Right forelimb (tissue), 1 donor: ENCODE data around the gene RB1.

Source experiments
- DNase-seq: peaks from one replicate; pipeline ENCODE4 v3.0.0-alpha.2; 2018

Gene RB1

DNA sequence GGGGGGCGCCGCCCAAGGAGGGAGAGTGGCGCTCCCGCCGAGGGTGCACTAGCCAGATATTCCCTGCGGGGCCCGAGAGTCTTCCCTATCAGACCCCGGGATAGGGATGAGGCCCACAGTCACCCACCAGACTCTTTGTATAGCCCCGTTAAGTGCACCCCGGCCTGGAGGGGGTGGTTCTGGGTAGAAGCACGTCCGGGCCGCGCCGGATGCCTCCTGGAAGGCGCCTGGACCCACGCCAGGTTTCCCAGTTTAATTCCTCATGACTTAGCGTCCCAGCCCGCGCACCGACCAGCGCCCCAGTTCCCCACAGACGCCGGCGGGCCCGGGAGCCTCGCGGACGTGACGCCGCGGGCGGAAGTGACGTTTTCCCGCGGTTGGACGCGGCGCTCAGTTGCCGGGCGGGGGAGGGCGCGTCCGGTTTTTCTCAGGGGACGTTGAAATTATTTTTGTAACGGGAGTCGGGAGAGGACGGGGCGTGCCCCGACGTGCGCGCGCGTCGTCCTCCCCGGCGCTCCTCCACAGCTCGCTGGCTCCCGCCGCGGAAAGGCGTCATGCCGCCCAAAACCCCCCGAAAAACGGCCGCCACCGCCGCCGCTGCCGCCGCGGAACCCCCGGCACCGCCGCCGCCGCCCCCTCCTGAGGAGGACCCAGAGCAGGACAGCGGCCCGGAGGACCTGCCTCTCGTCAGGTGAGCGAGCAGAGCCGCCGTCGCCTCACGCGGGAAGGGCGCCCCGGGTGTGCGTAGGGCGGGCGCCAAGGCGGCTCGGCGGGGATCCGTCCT lies at the start of gene RB1:
Gene RB1, plus strand, starts transcription at position 393 of the 784 bp plus-strand sequence. Its CDS starts 162 bp downstream, at position 555.
- peak; percentile 94 for DNase-seq

DNA sequence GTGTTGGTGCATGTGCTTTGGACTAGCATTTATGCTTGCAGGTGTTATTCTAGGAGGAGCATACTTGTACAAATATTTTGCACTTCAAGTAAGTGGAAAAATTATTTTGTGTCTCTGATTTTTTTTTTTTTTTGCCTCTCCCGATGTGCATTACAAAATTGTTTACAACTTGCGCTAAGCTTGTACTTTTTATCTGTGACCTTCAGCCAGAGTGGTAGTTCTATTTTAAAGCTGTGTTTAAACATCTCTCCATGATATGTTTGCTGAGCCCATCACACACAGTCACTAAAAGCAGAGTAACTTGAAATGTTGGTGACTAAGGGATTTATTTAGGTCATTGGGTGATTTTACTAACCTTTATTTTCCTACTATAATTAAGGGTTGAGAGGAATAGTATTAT lies 49.7 kb upstream of the RB1 start:
- no peak for DNase-seq

DNA sequence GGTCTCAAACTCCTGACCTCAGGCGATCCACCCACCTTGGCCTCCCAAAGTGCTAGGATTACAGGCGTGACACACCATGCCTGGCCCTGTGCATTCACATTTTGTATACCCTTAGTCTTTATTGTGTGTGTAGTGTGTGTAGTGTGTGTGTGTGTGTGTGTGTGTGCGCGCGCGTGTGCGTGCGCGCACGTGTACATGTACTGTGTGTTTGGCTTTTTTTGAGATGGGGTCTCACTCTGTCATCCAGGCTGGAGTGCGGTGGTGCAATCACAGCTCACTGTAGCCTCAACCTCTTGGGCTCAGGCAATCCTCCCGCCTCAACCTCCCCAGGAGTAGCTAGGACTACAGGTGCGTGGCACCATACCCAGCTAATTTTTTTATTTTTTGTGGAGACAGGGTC lies 48.5 kb upstream of the RB1 start:
- no peak for DNase-seq

DNA sequence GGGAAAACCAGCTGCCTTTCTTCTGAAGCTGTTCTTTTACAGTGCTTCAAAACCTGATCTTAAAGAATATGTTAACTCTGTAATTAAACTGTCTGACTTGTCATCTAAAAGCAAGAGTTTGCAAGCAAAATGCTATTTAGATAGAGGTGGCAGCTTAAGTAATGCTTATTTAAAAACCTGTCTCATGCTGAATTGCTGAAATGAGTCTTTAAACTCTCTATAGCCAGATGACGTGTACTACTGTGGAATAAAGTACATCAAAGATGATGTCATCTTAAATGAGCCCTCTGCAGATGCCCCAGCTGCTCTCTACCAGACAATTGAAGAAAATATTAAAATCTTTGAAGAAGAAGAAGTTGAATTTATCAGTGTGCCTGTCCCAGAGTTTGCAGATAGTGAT lies 47.6 kb upstream of the RB1 start:
- DNase-seq = no peak

DNA sequence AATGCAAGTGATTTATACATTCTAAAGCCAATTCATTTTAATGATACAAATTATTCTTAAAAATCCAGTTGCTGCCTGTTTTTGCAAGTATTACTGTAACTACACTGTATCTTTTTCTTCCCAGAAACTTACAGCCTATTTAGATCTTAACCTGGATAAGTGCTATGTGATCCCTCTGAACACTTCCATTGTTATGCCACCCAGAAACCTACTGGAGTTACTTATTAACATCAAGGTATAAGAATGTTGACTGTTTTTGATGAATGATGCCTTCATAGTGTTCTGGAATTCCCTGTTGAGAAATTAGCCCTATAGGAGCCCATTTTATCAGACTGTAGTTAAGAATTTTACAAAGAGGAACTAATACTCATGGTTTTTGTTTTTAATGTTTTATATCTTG lies 45.5 kb upstream of the RB1 start:
- DNase-seq = no peak

DNA sequence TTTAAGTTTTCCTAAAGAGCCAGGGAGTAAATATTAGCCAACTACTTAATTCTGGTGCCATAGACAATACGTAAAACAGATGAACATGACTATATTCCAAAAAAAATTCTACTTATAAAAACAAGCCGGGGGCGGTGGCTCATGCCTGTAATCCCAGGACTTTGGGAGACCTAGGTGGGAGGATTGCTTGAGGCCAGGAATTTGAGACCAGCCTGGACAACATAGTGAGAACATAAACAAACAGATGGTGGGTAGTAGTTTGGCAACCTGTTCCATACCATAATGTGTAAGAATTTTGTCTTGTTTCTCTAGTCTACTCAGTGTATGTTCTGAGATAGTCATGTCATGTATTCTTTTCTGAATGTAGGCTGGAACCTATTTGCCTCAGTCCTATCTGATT lies 45.1 kb upstream of the RB1 start:
- DNase-seq = no peak

DNA sequence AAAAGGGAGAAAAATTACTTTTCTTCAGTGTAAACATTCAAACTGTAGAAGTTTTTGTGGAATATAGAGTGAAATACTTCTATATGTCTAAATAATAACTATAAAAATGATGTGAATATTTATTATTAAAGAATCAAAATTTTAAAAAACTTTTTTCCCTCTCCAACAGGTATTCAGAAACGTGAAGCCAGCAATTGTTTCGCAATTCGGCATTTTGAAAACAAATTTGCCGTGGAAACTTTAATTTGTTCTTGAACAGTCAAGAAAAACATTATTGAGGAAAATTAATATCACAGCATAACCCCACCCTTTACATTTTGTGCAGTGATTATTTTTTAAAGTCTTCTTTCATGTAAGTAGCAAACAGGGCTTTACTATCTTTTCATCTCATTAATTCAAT lies 42.6 kb upstream of the RB1 start:
- no peak for DNase-seq

DNA sequence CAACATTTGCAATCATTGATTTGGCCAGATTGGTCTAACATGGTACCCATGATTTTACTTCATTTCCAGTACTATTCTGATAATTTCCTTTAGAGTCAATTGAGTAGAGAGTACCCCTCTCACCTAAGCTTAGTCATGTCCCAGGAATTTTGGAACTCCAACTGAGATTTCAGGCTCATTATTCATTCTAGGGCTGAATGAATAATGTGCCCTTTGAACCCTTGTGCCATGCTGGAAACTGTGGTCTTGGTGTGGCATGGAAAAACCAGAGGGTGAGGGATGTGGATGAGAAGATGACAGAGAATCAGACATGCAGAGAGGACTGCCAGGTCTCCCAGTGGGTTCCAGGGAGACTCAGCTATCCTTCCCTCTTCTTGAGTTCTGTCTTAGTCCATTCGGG lies 40.4 kb upstream of the RB1 start:
- no peak for DNase-seq

DNA sequence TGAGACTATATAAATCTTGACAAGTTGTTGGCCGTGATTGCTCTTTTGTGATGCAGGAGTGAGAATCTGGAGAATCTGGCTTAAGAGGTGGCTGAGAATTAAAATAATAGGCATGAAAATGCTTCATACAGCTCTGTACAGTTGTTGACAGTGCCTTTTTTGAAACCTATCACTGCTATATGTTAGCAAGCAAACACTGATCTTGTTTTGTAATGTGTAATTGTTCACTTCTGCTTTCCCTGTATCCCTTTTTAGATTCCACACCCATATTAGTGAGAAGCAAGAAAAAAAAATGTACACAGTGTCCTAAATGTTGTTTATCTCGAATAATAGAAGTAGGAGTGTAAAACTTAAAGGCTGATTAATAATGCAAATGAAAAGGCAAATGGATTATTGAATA lies 39.5 kb upstream of the RB1 start:
- no peak for DNase-seq

DNA sequence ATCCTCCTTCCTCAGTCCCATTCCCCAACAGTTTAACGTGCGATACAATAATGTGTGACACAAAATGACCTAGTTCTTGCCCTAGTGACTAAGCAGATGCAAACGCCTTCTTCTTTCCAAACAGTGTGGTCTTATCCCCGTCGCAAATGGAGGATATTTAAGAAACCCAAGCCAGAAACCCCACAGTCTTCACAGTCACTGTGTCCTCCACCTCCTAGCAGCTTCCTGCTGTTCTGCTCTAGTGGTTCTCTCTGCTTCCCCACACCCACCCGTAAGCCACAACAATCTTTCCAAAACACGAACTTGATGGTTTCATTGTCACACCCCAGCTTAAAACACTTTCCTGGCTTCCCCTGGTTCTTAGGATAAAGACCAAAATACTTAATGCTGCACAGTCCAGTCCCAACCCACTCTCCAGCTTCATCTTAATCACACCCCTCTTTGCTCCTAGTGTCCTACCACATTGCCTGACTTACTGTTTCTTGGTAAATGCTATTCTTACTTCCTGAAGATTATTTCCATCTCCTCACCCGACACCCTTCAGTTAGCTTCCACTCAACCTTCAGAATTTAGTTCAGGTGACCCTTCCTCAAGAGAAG lies 38.2 kb upstream of the RB1 start:
- no peak for DNase-seq

DNA sequence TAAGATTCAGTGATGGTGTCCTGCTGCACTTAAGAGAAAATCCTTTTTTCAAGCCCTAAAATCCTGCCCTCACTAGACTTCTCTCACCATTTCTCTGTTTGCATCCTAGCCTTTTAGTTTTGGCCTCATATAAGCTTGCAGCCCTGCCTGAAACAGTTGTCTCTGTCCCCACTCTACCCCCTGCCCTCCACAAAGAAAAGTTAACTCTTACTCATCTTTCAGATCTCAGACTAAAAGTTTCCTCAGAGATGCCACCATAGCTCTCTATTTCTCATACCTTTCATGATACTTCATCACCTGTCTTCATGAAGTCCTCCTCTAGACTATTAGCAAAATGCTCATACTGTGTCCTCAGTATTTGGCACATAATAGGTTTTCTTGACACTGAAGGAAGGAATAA lies 37.4 kb upstream of the RB1 start:
- DNase-seq = no peak

DNA sequence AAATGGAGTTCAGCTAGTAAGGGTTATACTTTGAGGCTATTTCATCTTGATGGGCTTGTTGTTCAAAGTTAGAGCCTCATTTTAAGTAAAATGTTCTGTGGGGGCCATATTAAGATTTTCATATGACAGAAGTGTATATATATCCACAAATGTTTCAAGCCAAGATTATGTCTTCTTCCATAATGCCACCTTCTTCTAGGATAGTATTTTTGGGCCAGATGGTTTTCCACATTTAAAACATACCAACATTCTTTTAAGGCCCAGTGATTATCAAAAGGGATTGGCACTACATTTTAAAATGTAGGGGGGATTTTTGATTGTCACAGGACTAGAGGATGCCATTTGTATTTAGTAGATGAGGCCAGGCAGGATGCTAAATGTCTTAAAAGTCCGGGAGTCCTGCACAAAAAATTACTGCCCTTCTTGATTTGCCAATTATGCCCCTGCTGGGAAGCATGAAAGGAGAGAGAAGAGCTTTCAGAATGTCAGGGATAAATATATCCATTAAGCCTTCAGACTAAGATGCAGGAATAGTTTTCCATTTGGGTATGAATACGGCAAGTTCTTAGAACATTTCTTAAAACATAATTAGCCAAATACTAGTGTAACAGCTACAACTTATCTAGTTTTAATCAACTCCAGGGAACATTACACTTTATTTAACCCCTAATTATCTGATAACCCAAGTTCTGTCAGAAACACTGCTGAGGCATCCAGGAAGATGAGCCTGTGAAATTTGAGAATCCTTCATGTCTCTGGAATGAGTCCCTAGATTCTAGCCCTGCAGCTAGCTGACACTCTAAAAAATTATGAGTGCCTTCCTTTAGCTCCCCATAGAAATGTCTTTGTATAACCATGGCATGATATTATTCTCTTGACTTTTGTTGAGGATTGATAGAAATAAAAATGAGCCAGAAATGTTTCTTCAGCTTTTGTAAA lies 36.6 kb upstream of the RB1 start:
- DNase-seq = no peak

DNA sequence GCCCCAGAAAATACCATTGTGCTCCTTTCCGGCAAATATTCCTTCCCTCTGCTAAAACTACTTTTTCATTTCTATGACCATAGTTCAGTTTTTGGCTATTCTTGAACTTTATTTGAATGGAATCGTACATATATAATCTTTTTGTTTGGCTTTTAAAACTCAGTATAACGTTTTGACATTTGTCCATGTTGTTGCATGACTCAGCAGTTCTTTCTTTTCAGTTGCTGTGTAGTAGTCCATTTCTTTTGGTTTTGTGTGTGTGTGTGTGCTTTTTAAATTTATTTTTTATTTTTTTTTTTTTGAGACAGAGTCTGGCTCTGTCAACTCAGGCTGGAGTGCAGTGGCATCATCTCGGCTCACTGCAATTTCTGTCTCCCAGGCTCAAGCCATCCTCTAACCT lies 35.5 kb upstream of the RB1 start:
- no peak for DNase-seq

DNA sequence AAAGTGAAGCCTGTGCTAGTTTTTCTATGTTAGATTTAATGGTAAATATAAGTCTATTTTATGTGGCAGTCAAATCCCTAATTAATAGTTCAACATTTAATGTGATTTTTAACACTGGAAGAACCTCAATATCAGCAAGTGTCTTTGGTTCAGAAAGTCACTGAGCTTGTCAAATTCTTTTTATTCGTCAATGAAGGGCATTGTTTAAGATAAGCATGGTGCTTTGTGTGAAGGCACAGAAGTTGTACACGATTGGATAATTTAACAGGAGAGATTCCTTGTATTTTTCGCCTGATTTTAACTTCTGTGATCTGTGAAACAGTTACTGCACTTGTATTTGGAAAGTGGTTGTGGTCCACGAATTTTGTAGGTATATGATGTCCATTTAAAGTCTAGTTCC lies 30.2 kb upstream of the RB1 start:
- DNase-seq = no peak

DNA sequence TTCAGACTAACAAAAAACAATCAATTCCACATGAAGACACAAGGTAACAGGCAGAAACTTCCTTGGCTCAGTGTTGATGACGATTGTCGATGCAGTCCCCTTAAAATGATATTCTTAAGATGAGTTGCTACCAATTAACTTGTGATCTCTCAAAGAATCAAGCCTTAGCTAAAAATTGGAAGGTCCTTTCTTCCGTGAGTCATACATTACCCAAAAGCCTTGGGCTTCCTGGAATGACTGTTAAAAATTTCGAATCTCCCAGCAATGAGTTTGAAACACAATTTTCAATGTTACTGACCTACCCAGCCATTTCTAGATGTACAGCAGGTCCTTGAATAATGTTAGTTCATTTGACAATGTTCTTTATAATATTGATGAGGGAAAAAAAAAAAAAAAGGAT lies 28.0 kb upstream of the RB1 start:
- no peak for DNase-seq

DNA sequence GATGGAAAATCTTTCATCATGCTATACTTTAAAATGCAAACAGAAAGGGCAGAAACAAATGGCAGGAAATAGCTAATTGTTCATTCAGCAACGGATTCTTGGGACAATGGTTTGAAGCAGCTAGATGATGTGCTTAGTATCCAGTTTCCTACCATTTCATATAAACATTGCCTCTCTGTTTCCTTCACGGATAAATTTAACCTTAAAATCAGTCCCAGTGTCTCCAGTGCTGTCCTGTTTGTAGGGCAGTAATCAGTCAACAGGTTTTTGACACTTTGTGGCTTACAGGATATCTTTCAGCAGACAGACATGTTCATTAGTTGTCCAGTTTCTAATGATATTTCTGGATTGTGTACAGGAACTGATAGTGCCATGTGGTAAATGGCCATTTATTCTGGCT lies 24.7 kb upstream of the RB1 start:
- no peak for DNase-seq

DNA sequence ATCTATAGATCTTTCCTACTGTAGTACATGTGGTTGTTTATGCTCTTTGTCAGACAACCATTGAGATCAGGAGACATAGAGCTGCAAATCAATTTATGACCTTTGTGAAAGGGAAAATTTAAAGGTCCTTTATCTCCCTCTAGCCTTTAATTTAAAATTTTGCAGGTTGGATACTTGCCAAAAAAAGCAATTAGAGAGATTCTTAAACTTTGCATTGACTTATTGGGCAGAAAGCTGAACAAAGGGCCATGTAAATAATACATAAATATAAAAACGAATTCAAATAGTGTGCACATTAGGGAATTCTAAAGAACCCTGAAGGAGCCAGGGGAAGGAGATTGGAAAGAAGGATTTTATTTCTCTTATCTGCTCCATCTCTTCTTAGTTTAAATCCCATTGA lies 22.0 kb upstream of the RB1 start:
- no peak for DNase-seq

DNA sequence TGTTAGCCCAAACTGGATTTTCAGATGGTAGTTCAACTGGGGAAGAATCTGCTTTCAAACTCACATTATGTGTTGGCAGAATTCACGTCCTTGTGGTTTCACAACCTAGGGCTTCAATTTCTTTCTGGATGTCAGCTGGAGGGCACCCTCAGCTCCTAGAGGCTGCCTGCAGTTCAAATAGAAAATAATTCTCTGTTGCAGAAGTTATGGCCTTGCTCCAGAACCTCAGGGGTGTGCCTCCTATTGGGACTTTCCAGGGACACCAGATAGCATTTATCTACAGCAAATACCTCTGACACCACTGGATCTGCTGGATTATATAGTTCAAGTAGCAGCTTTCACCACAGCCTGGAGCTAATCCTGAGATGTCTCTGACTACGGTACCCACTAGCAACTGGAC lies 11.8 kb upstream of the RB1 start:
- DNase-seq = no peak

DNA sequence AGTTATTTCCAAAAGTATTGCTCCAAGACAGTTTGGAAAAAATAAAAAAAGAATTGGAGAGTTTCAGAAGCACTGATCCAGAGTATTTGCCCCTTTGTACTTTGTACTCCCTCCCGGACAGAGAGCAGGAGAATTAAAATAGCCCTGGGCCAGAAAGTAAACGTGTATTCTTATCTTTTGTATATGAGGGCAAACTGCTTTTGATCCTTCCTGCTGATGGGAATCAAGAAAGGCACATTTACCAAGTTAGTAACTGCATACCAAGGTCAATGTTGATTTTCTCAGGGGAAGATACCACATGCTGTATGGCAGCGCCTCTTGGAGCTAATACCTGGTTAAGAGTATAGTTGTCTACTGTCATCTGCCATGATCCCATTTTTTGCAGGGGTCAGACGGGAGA lies 10.9 kb upstream of the RB1 start:
- no peak for DNase-seq

DNA sequence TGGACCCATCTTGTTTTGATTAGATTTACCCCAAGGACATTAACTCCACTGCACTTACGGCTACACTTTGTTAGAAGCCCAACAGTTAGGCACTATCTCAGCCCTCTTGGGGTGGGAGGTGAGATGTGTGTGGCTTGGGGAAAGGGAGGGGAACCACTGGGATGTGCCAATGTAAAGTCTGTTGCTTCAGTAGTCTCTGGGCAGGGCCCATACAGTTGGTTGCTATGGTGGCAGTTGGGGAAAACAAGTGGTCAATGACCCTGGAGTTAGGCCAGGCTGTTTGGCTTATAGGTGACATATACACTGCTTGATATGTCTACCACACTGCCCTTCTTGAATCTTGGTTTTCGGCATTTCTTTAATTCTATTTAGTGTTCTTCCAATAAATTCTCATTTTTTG lies 8.9 kb upstream of the RB1 start:
- DNase-seq = no peak

DNA sequence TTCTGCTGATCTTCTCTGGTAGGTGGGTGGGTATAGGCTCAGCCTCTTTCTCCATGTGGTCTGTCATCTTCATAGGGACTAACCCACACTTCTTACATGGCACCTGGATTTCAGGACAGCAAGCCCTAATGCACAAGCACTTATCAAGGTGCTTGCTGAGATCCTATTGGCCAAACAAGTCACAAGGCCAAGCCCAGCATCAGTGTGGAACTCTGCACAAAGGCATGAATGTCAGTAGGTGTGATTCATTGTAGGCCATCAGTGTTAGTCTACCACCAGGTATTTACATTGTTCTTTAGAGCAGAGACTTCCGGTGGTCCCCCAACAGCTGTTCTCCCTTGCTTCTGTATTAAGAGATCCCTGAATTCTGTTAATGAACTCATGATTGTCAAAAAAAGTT lies 8.3 kb upstream of the RB1 start:
- no peak for DNase-seq

DNA sequence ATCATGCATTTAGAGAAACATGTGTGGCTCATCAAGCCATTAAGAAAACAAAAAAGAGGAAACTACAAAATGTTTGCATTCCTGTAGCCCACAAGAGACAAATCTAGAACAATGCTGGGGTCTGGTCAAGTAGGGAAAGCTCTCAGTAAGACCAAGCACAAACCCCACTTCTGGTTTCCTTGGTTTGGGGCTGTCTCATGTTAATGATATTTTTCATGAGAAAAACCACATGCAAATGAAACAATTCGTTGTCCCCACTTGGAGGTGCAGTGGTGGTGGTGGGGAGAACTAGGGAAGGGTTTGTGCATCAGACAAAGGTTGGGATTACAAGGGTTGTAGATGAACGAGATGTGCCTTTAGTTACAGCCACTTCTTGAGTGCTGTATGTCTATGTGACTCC lies 7.0 kb upstream of the RB1 start:
- DNase-seq = no peak

DNA sequence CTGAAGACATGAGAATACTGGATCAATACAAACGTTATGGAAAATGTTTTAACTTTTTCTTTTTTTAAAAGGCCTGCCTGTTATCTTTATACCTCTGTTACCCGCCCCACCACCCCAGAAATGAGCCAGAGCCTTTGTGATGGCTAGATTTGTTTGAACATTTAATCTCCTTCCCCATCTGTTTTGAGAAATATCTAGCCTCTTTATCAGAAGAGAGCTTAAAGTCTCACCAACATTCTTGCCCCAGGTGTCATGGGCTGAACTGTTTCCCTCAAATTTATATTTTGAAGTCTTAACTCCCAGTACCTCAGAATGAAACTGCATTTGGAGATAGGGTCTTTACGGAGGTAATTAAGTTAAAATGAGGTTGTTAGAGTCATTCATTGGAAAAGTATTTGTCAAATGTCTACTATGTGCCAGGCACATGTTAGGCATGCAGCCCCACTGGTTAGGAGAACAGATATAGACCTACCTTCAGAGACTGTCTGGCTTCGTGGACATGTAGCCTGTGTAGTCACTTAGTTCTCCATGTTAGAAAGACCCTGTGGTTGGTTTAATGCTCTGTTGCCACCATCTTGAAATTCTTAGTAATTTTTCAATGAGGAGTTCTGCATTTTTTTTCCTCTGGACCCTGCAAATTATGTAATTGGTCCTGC lies 6.3 kb upstream of the RB1 start:
- DNase-seq = no peak
